Prostate gland (tissue), 2 donors: ENCODE data around the gene CSTPP1.

Source experiments
- POLR2A ChIP-seq: fragments of 450-650 bp; IDR thresholded peaks from one replicate; pipeline ENCODE4 v1.6.1; 2016; ENCODE audit warnings: antibody characterized with exemption, mild to moderate bottlenecking
- POLR2AphosphoS5 ChIP-seq: sonication (generic); formaldehyde crosslinking; IDR thresholded peaks from one replicate; pipeline ENCODE4 v1.6.1; 2017; ENCODE audit warnings: antibody characterized with exemption
- TF ChIP-seq, protein P1 (sequence below), 4 experiments: fragments of 200-600 bp in 2 of 4; fragments of 450-650 bp in 2 of 4; sonication (generic) in 2 of 4; IDR thresholded peaks; 1 replicate in 3 of 4; 2 replicates in 1 of 4; pipeline ENCODE4 v1.5.1; 2016 to 2019; ENCODE audit warnings: antibody characterized with exemption in 4 of 4, mild to moderate bottlenecking in 2 of 4, moderate library complexity in 2 of 4

DNA sequence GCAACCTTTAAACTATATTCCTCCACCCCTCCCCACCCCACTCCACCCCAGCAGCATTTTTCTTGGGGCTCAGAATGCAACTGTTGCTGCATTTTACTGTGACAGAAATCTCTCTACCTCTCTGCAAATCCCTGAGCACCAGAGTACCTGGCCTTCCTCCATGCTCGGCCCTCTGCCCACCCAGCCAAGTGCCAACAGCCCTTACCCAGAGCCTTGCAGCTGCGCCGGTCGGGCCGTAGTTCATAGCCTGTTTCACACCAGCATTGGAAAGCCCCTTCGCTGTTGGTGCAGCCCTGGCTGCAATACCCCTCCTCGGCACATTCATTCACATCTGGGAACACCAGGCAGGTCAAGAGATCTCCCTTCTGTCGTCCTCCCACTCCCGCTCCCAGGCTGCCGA lies 41.6 kb upstream of the CSTPP1 start:
- TF ChIP-seq, protein P1, sequence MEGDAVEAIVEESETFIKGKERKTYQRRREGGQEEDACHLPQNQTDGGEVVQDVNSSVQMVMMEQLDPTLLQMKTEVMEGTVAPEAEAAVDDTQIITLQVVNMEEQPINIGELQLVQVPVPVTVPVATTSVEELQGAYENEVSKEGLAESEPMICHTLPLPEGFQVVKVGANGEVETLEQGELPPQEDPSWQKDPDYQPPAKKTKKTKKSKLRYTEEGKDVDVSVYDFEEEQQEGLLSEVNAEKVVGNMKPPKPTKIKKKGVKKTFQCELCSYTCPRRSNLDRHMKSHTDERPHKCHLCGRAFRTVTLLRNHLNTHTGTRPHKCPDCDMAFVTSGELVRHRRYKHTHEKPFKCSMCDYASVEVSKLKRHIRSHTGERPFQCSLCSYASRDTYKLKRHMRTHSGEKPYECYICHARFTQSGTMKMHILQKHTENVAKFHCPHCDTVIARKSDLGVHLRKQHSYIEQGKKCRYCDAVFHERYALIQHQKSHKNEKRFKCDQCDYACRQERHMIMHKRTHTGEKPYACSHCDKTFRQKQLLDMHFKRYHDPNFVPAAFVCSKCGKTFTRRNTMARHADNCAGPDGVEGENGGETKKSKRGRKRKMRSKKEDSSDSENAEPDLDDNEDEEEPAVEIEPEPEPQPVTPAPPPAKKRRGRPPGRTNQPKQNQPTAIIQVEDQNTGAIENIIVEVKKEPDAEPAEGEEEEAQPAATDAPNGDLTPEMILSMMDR (IDR thresholded peaks at IDR 0.05) = no peak
- TF ChIP-seq POLR2AphosphoS5 = no peak
- no peak for TF ChIP-seq POLR2A
